Stomach smooth muscle (tissue), 2 donors: ENCODE measurements around the gene S1PR4.

ENCODE experiments used
- H3K27ac ChIP-seq: one replicate; pipeline ENCODE4 v1.7.0; 2013; ENCODE audit warnings: mild to moderate bottlenecking, low read length, inconsistent platforms
- H3K27me3 ChIP-seq, 2 donors: one replicate each; pipeline ENCODE4 v1.7.0; 2013; ENCODE audit warnings: low read length in 2 of 2; ENCODE audit not compliant: insufficient read depth in 2 of 2, control insufficient read depth in 1 of 2
- H3K36me3 ChIP-seq, 2 donors: one replicate each; pipeline ENCODE4 v1.7.0; 2013; ENCODE audit warnings: low read length in 2 of 2; ENCODE audit not compliant: control insufficient read depth in 2 of 2, insufficient read depth in 2 of 2
- H3K4me1 ChIP-seq: one replicate; pipeline ENCODE4 v1.7.0; 2013; ENCODE audit warnings: low read length; ENCODE audit not compliant: control insufficient read depth, insufficient read depth
- H3K4me3 ChIP-seq, 2 donors: one replicate each; pipeline ENCODE4 v1.7.0; 2013; ENCODE audit warnings: low read length in 2 of 2
- H3K9ac ChIP-seq, 2 donors: one replicate each; pipeline ENCODE4 v1.7.0; 2013; ENCODE audit warnings: low read length in 2 of 2, mild to moderate bottlenecking in 1 of 2
- H3K9me3 ChIP-seq, 2 donors: one replicate each; pipeline ENCODE4 v1.7.0; 2013; ENCODE audit warnings: low read length in 2 of 2; ENCODE audit not compliant: control insufficient read depth in 2 of 2
- donor health status: healthy.
- donor health status: Pancreatic carcinoma.

The S1PR4 gene, protein sequence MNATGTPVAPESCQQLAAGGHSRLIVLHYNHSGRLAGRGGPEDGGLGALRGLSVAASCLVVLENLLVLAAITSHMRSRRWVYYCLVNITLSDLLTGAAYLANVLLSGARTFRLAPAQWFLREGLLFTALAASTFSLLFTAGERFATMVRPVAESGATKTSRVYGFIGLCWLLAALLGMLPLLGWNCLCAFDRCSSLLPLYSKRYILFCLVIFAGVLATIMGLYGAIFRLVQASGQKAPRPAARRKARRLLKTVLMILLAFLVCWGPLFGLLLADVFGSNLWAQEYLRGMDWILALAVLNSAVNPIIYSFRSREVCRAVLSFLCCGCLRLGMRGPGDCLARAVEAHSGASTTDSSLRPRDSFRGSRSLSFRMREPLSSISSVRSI

DNA sequence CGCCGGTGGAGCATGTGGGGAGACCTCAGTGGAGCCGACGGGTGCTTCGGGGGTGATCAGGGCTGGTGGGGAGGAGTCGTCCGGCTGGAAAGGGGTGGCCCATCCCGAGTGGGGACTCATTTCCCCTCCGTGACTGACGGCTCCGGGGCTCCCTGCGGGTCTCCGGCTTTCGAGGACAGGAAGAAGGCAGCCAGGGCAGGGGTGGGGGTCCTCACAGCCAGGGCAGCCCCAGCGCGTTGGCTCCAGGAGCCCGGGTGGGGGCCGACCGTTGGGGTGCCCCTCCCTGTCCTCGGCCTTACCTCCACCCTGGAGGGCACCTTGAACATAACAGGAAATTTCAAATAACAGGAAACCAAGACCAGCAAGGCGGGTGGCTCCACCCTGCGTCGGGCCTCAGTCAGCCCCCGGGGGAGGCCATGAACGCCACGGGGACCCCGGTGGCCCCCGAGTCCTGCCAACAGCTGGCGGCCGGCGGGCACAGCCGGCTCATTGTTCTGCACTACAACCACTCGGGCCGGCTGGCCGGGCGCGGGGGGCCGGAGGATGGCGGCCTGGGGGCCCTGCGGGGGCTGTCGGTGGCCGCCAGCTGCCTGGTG lies at the start of gene S1PR4:
Gene S1PR4 (plus strand): TSS at position 393 of the 596 bp plus-strand sequence. CDS start 24 bp downstream, at position 417.
- no peaks in the 10 kb centered on the region for H3K9me3 ChIP-seq
- H3K27ac ChIP-seq = no peak within 1 kb of the TSS
- no peaks in the 10 kb centered on the region for H3K4me1 ChIP-seq
- H3K27me3 ChIP-seq = peaks cover 0 to 2% of the 10 kb centered on the region in 2 donors
- H3K9ac ChIP-seq = no peak within 1 kb of the TSS
- H3K4me3 ChIP-seq = peak within 1 kb of the TSS in 1 of 2 donors; percentile 8
- H3K36me3 ChIP-seq = no peaks in the 10 kb centered on the region

DNA sequence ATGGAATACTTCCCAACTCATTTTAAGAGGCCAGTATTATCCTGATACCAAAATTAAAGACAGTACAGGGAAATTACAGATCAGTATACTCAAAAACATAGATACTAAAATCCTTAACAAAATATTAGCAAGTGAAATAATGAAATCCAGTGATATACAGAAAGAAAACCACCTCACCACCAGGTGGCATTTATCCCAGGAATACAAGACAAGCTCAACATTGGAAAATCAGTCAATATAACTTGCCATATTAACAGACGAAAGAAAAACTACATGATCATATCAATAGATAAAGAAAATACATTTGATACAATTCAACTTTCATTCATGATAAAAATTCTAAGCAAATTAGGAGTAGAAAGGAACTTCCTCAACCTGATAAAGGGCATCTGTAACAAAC lies 49.5 kb upstream of the S1PR4 start:
- H3K4me1 ChIP-seq = no peaks in the 10 kb centered on the region
- H3K9me3 ChIP-seq = no peaks in the 10 kb centered on the region
- H3K27ac ChIP-seq = no peak overlapping the region
- no peak overlapping the region for H3K9ac ChIP-seq
- H3K4me3 ChIP-seq = no peak overlapping the region
- H3K27me3 ChIP-seq = peaks cover 0 to 2% of the 10 kb centered on the region in 2 donors
- no peaks in the 10 kb centered on the region for H3K36me3 ChIP-seq

DNA sequence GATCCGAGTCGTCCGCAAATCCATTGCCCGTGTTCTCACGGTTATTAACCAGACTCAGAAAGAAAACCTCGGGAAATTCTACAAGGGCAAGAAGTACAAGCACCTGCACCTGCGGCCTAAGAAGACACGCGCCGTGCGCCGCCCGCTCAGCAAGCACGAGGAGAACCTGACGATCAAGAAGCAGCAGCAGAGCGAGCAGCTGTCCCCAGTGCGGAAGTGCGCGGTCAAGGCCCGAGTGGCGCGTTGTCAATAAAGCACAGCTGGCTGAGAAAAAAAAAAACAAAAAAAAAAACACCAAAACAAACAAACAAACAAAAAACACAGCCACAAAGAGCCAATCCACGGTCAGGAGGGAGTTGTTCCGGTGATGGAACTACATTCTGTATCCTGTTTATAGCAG lies 47.4 kb upstream of the S1PR4 start:
- Histone ChIP-seq H3K4me1 (no peaks in the 10 kb centered on the region), H3K36me3 (no peaks in the 10 kb centered on the region), H3K9me3 (no peaks in the 10 kb centered on the region), H3K27me3 (peaks cover 0 to 2% of the 10 kb centered on the region in 2 donors), H3K9ac (no peak overlapping the region), H3K27ac (no peak overlapping the region), H3K4me3 (no peak overlapping the region)

DNA sequence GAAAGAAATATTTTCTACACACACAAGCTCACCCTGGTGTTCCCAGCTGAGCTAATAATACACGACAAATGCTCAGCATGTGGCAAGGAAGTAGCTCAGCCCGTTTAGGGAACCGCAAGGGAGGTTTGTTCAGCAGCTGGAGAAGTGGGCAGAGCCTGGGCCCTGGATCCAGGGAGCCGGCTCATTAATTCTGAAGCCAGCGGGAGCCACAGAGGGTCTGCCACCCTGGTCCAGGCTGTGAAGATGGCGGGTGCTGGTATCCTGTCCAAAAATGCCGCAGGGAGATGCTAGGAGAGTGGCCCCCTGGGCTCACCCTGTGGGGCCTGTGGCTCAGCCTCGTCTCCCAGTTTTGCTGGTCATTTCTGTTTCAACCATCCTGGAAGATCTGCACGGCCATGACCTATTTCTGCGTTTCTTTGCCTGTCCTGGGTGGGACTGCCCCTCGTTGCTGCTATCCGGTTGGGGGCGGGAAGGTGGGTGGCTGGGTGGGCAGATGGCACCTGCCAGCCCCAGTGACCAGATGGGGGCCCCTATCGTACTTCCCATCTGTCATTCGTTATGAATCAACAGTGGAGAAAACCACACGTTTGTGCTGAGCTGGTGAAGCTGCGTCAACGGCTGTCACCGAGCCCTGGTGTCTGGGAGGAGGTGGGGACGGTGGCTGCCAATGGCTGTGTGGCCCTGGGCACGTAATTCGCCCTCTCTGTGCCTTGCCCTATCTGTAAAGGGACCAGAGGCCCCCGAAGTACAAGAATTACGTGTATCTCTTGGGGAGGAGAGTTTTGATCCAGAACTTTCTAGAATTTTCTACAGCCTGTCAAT lies 45.4 kb upstream of the S1PR4 start:
- Histone ChIP-seq H3K27me3 (peaks cover 0 to 2% of the 10 kb centered on the region in 2 donors), H3K4me3 (no peak overlapping the region), H3K36me3 (no peaks in the 10 kb centered on the region), H3K9ac (no peak overlapping the region), H3K4me1 (peaks cover 4% of the 10 kb centered on the region), H3K27ac (no peak overlapping the region), H3K9me3 (no peaks in the 10 kb centered on the region)

DNA sequence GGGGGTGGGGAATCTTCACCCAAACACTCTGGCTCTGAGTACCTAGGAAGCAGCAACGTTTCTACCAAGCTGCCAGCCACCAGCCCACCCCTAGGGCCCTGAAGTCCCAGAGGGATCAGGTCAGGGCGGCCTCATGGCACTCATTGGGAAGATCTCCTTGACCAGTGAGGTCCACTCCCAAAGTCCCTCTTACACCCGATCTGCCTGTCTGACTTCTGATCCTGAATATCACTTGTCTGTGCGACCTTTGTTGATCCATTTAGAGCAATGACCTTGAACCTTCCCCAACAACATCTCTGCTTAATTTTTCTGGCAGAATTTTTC lies 44.8 kb upstream of the S1PR4 start:
- Histone ChIP-seq H3K4me3 (no peak overlapping the region), H3K36me3 (no peaks in the 10 kb centered on the region), H3K9ac (no peak overlapping the region), H3K27ac (no peak overlapping the region), H3K27me3 (peaks cover 0 to 2% of the 10 kb centered on the region in 2 donors), H3K4me1 (peaks cover 4% of the 10 kb centered on the region), H3K9me3 (no peaks in the 10 kb centered on the region)

DNA sequence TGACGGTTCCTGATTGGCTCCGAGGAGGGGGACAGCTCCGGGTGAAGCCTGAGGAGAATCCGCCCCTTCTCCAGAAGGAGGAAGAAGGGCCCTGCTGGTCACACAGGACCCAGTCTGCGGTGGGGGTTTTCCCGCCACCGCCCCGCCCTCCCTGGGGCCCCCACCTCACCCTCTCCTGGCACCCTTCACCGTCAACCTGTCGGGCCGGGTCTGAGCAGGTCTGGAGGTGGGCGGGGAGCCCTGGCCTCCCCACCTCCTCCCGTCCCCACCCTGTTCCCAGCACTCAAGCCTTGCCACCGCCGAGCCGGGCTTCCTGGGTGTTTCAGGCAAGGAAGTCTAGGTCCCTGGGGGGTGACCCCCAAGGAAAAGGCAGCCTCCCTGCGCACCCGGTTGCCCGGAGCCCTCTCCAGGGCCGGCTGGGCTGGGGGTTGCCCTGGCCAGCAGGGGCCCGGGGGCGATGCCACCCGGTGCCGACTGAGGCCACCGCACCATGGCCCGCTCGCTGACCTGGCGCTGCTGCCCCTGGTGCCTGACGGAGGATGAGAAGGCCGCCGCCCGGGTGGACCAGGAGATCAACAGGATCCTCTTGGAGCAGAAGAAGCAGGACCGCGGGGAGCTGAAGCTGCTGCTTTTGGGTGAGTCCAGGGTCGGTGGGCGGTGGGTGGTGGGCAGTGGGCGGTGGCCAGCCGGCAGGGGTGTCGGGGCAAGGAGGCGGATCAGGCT lies 42.4 kb upstream of the S1PR4 start, which contains the start of gene GNA15:
Gene GNA15 (plus strand): TSS at position 73 of the 723 bp plus-strand sequence. CDS start 418 bp downstream, at position 491.
- H3K27ac ChIP-seq = no peak within 1 kb of the TSS
- H3K9me3 ChIP-seq = peaks cover 0 to 2% of the 10 kb centered on the region in 2 donors
- H3K4me3 ChIP-seq = no peak within 1 kb of the TSS
- H3K9ac ChIP-seq = no peak within 1 kb of the TSS
- H3K4me1 ChIP-seq = peaks cover 4% of the 10 kb centered on the region
- no peaks in the 10 kb centered on the region for H3K36me3 ChIP-seq
- H3K27me3 ChIP-seq = peaks cover 0 to 2% of the 10 kb centered on the region in 2 donors

DNA sequence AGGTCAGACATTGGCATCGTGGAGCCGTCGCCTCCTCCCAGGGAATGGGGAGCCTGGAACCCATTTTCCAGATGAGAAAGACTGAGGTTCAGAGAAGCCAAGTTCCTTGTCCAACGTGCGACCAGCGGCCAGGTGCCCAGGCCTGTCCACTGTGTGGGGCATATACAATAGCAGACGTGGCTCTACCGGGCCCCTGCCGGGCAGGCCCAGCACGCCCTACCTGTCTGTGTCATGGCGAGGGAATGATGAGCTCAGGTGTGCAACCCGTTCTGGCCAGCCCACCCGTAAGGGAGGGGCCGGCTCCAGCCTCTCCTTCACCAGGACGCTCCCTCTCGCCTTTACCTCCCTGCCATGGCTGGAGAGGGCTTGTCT lies 41.9 kb upstream of the S1PR4 start:
- peaks cover 0 to 2% of the 10 kb centered on the region in 2 donors for H3K27me3 ChIP-seq
- H3K27ac ChIP-seq = no peak overlapping the region
- H3K4me3 ChIP-seq = no peak overlapping the region
- H3K9ac ChIP-seq = no peak overlapping the region
- no peaks in the 10 kb centered on the region for H3K36me3 ChIP-seq
- H3K9me3 ChIP-seq = peaks cover 0 to 2% of the 10 kb centered on the region in 2 donors
- peaks cover 4% of the 10 kb centered on the region for H3K4me1 ChIP-seq

DNA sequence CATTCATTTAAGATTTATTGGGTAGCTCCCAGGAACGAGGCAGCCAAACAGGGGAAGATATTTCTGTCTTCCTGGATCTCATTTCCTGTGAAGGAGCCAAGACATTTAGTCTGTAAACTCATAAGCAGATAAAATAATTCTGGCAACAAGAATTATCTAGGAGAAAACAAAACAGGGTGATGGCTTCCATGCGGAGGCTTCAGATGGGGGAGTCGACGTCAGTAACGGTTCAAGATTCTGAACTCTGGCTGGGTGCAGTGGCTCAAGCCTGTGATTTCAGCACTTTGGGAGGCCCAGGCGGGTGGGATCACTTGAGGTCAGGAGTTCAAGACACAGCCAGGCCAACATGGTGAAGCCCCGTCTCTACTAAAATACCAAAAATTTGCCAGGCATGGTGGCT lies 41.5 kb upstream of the S1PR4 start:
- Histone ChIP-seq H3K27ac (no peak overlapping the region), H3K4me1 (peaks cover 4% of the 10 kb centered on the region), H3K4me3 (no peak overlapping the region), H3K36me3 (no peaks in the 10 kb centered on the region), H3K9ac (no peak overlapping the region), H3K27me3 (peaks cover 0 to 2% of the 10 kb centered on the region in 2 donors), H3K9me3 (peaks cover 0 to 2% of the 10 kb centered on the region in 2 donors)

DNA sequence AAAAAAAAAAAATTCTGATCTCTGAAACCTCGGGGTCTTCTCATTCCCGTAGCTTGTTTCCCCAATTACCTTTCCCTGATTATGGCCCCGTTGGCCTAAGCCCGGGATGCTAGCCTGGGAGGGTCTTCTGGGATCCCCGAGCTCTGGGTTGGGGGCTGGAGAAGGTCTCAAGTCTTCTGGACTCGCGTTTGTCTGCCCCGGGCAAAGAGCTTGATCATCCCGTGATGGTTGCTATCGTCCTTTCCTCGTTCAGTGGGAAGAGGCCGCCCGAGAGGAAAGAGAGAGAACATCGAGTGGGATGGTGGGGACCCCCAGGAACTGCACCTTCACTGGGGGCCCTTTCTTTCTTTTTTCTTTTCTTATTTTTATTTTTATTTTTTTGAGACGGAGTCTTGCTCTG lies 40.3 kb upstream of the S1PR4 start:
- Histone ChIP-seq H3K27me3 (peaks cover 0 to 2% of the 10 kb centered on the region in 2 donors), H3K4me3 (no peak overlapping the region), H3K4me1 (peaks cover 4% of the 10 kb centered on the region), H3K36me3 (no peaks in the 10 kb centered on the region), H3K9me3 (peaks cover 0 to 2% of the 10 kb centered on the region in 2 donors), H3K27ac (no peak overlapping the region), H3K9ac (no peak overlapping the region)

DNA sequence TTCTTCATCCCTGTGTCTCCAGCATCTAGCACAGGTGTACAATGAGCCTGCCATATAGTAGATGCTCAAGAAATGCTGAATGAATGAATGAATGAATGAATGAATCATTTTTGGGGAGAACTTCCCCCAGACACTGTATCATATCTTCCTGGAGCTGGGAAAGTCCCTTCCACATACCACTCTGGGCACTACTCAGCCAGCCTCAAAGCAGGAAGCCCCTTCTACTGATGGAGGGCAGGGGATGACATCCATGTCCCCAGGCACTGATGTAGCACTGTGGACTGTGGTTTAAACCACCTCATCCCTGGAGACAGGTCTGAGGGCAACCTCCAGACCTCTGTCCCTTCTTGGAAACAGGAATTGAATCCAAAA lies 37.9 kb upstream of the S1PR4 start:
- H3K4me1 ChIP-seq = peaks cover 4% of the 10 kb centered on the region

More for the DNA sequence above, 37.9 kb upstream of the S1PR4 start:
- H3K27ac ChIP-seq = no peak overlapping the region
- no peaks in the 10 kb centered on the region for H3K27me3 ChIP-seq
- no peak overlapping the region for H3K9ac ChIP-seq
- H3K36me3 ChIP-seq = no peaks in the 10 kb centered on the region
- H3K9me3 ChIP-seq = peaks cover 0 to 2% of the 10 kb centered on the region in 2 donors
- no peak overlapping the region for H3K4me3 ChIP-seq
